Measurements from ENCODE around the gene RHBDL1. TPM values are rescaled to one million over a fixed set of nuclear protein-coding genes. Genes with fewer than 3 reads are reported as not detected.
A peak's percentile ranks its signal among the peaks of the same experiment; 100 is the strongest.

The RHBDL1 gene
- total RNA-seq, 1 donor from 2014 or later: 6.1 TPM

GRCh38 chr16:631808-632358 is 43.6 kb upstream of the RHBDL1 start:
- Mint-ChIP-seq H3K27ac (no peak overlapping the region), H3K4me3 (no peak overlapping the region), H3K4me1 (peaks cover 7% of the 10 kb centered on the region), H3K36me3 (no peaks in the 10 kb centered on the region), H3K9me3 (no peaks in the 10 kb centered on the region), H3K27me3 (ENCODE audit: low read depth) (no peaks in the 10 kb centered on the region)
- no peak for DNase-seq (ENCODE audit: low spot score in 2 of 2, unreplicated experiment in 2 of 2)
- TF ChIP-seq CTCF (IDR thresholded peaks at IDR 0.05; ENCODE audit: unreplicated experiment): no peak

- Mint-ChIP-seq H3K4me3 (no peak overlapping the region), H3K27ac (no peak overlapping the region), H3K36me3 (no peaks in the 10 kb centered on the region), H3K27me3 (ENCODE audit: low read depth) (no peaks in the 10 kb centered on the region), H3K4me1 (peaks cover 7% of the 10 kb centered on the region), H3K9me3 (no peaks in the 10 kb centered on the region)
- no peak for TF ChIP-seq CTCF (IDR thresholded peaks at IDR 0.05; ENCODE audit: unreplicated experiment)
- no peak for DNase-seq (ENCODE audit: low spot score in 2 of 2, unreplicated experiment in 2 of 2)
These were observed 42.8 kb upstream of the RHBDL1 start for GRCh38 chr16:632486-633335.

GRCh38 chr16:633336-634050 is 42.0 kb upstream of the RHBDL1 start:
- H3K4me3 Mint-ChIP-seq: peak overlapping the region; percentile 62
- TF ChIP-seq CTCF (IDR thresholded peaks at IDR 0.05; ENCODE audit: unreplicated experiment): no peak
- no peaks in the 10 kb centered on the region for H3K27me3 Mint-ChIP-seq (ENCODE audit: low read depth)
- no peak for DNase-seq (ENCODE audit: low spot score in 2 of 2, unreplicated experiment in 2 of 2)
- H3K4me1 Mint-ChIP-seq: peaks cover 7% of the 10 kb centered on the region
- H3K36me3 Mint-ChIP-seq: no peaks in the 10 kb centered on the region
- H3K27ac Mint-ChIP-seq: no peak overlapping the region
- H3K9me3 Mint-ChIP-seq: no peaks in the 10 kb centered on the region

GRCh38 chr16:634051-634670 is 41.3 kb upstream of the RHBDL1 start:
- DNase-seq (ENCODE audit: low spot score in 2 of 2, unreplicated experiment in 2 of 2): no peak
- H3K4me1 Mint-ChIP-seq: peaks cover 10% of the 10 kb centered on the region
- H3K4me3 Mint-ChIP-seq: peak overlapping the region; percentile 62
- H3K27ac Mint-ChIP-seq: no peak overlapping the region
- H3K27me3 Mint-ChIP-seq (ENCODE audit: low read depth): no peaks in the 10 kb centered on the region
- H3K9me3 Mint-ChIP-seq: no peaks in the 10 kb centered on the region
- H3K36me3 Mint-ChIP-seq: no peaks in the 10 kb centered on the region
- TF ChIP-seq CTCF (IDR thresholded peaks at IDR 0.05; ENCODE audit: unreplicated experiment): no peak

- Mint-ChIP-seq H3K4me3 (peak overlapping the region; percentile 62), H3K9me3 (no peaks in the 10 kb centered on the region), H3K36me3 (no peaks in the 10 kb centered on the region), H3K27ac (peak overlapping the region; percentile 30), H3K4me1 (peaks cover 10% of the 10 kb centered on the region), H3K27me3 (ENCODE audit: low read depth) (no peaks in the 10 kb centered on the region)
- TF ChIP-seq CTCF (IDR thresholded peaks at IDR 0.05; ENCODE audit: unreplicated experiment): no peak
- no peak for DNase-seq (ENCODE audit: low spot score in 2 of 2, unreplicated experiment in 2 of 2)
These were observed 40.5 kb upstream of the RHBDL1 start for GRCh38 chr16:634996-635395.

Measured in mesothelial cell of epicardium (in vitro differentiated cells).